ENCODE results near the gene SARM1. TPM values are rescaled to one million over a fixed set of nuclear protein-coding genes. Genes with fewer than 3 reads are reported as not detected.
A peak's percentile ranks its signal among the peaks of the same experiment; 100 is the strongest.

Gene SARM1
- total RNA-seq, 1 experiment from 2014 or later, result 17.4 TPM

GRCh38 chr17:28369684-28370034 is 1.8 kb upstream of the SARM1 start:
- Histone ChIP-seq H3K4me3 (ENCODE audit: low read depth in 2 of 2, low read length in 2 of 2) (no peak overlapping the region), H3K27me3 (ENCODE audit: control insufficient read depth, insufficient read depth, low read length) (no peaks in the 10 kb centered on the region), H3K9me3 (ENCODE audit: control insufficient read depth, insufficient read depth, low read depth, low read length) (no peaks in the 10 kb centered on the region), H3K36me3 (ENCODE audit: control insufficient read depth, insufficient read depth, low read length) (no peaks in the 10 kb centered on the region), H3K27ac (ENCODE audit: low read length) (no peak overlapping the region; the same call in 1 of the 2 replicates), H3K4me1 (ENCODE audit: control insufficient read depth, insufficient read depth, low read length) (peaks cover 27% of the 10 kb centered on the region)
- POLR2A ChIA-PET, result interaction anchor here (0.6 to 1.0 kb wide), 4 partner anchors 12 to 156 kb away, joined by 3 to 5 read pairs (median 4); partner anchors contain the start of gene POLDIP2
- intact Hi-C loops (cut with micrococcal nuclease; ENCODE audit: unreplicated experiment) (no loop called here), in situ Hi-C loops (cut with HindIII; ENCODE audit: low pct_unique_long_range_greater_than_20kb, low sequenced_read_pairs) (no loop called here)
- CTCF ChIA-PET, result no interaction called here
- no TSS peak for BruUV-seq (replicated peaks)
- ATAC-seq (no peak), DNase-seq (ENCODE audit: low read depth, low spot score) (no peak)
- TF ChIP-seq REST (IDR thresholded peaks at IDR 0.05; ENCODE audit: insufficient read depth in 1 of 2, low read depth in 2 of 2, low read length in 1 of 2) (no peak), CTCF (IDR thresholded peaks at IDR 0.05) (no peak; the same call in 1 of the 2 replicates), SIN3A (IDR thresholded peaks at IDR 0.05; ENCODE audit: borderline replicate concordance, insufficient read depth, low read depth, low read length) (no peak), TCF7L2 (IDR thresholded peaks at IDR 0.05; ENCODE audit: low read depth, low read length) (no peak), POLR2AphosphoS5 (IDR thresholded peaks at IDR 0.05; ENCODE audit: low read depth, low read length) (no peak)

- H3K36me3 ChIP-seq (ENCODE audit: control insufficient read depth, insufficient read depth, low read length), result no peaks in the 10 kb centered on the region
- no peak for TF ChIP-seq CTCF (IDR thresholded peaks at IDR 0.05)
- TF ChIP-seq POLR2AphosphoS5 (IDR thresholded peaks at IDR 0.05; ENCODE audit: low read depth, low read length), result no peak
- no peak for TF ChIP-seq SIN3A (IDR thresholded peaks at IDR 0.05; ENCODE audit: borderline replicate concordance, insufficient read depth, low read depth, low read length)
- TF ChIP-seq REST (IDR thresholded peaks at IDR 0.05; ENCODE audit: insufficient read depth in 1 of 2, low read depth in 2 of 2, low read length in 1 of 2), result no peak
- TF ChIP-seq TCF7L2 (IDR thresholded peaks at IDR 0.05; ENCODE audit: low read depth, low read length), result no peak
- intact Hi-C loops (cut with micrococcal nuclease; ENCODE audit: unreplicated experiment) (no loop called here), in situ Hi-C loops (cut with HindIII; ENCODE audit: low pct_unique_long_range_greater_than_20kb, low sequenced_read_pairs) (no loop called here)
- ChIA-PET POLR2A (interaction anchor here (0.6 to 1.0 kb wide), 3 partner anchors 13 to 156 kb away, joined by 3 to 5 read pairs (median 4); partner anchors contain the start of gene POLDIP2), CTCF (no interaction called here)
- H3K4me1 ChIP-seq (ENCODE audit: control insufficient read depth, insufficient read depth, low read length), result peaks cover 27% of the 10 kb centered on the region
- ATAC-seq (peak; percentile 5; the same call in 1 of the 2 replicates), DNase-seq (ENCODE audit: low read depth, low spot score) (no peak)
- H3K9me3 ChIP-seq (ENCODE audit: control insufficient read depth, insufficient read depth, low read depth, low read length), result no peaks in the 10 kb centered on the region
- H3K27me3 ChIP-seq (ENCODE audit: control insufficient read depth, insufficient read depth, low read length), result no peaks in the 10 kb centered on the region
- peak within 1 kb of the TSS; percentile 65 to 93 for H3K4me3 ChIP-seq (ENCODE audit: low read depth in 2 of 2, low read length in 2 of 2)
- BruUV-seq (replicated peaks), result no TSS peak
- H3K27ac ChIP-seq (ENCODE audit: low read length), result peak within 1 kb of the TSS; percentile 84
These were observed 1.3 kb upstream of the SARM1 start, which contains the start of gene VTN for GRCh38 chr17:28370035-28370743. Gene VTN (minus strand): TSS chr17:28370307. CDS start chr17:28370203, 104 bp downstream.

All from Panc1 (cell line).